ENCODE results near the gene VSIR. TPM values are rescaled to one million over a fixed set of nuclear protein-coding genes. Genes with fewer than 3 reads are reported as not detected.

VSIR gene
- total RNA-seq, 1 donor from 2014 or later = 21.4 TPM

DNA sequence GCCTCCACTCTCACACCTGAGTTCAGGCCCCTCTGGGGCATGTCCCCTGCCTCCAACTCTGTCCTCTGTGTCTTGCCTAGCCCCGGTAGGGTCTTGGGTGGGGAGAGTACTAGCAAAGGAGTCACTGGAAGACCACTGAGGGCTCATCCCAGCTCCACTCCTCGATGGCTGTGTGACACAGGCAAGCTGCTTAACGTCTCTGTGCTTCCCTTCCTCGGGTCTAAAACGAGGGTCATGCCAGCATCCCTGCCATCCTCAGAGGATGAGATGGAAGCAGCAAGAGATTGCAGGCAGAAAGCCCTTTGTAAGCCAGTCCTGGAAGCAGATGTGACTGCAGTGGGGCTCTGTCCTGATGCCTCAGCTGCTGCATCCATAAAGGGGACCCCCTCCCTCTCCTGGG lies 38.5 kb downstream of the VSIR start:
- no peaks in the 10 kb centered on the region for H3K27me3 Mint-ChIP-seq
- H3K4me3 Mint-ChIP-seq = no peak overlapping the region
- ATAC-seq (ENCODE audit: low read depth) (no peak), DNase-seq (no peak)
- H3K9me3 Mint-ChIP-seq = no peaks in the 10 kb centered on the region
- H3K4me1 Mint-ChIP-seq = peaks cover 63% of the 10 kb centered on the region
- POLR2A ChIA-PET = interaction anchor here (0.6 to 1.7 kb wide), 2 partner anchors 39 to 332 kb away, joined by 4 to 6 read pairs; partner anchors contain the start of gene VSIR
- no peak overlapping the region for H3K27ac Mint-ChIP-seq
- CTCF ChIA-PET = interaction anchor here (1.3 to 1.5 kb wide), 2 partner anchors 18 to 162 kb away, joined by 3 read pairs; no protein-coding TSS in a partner anchor
- TF ChIP-seq CTCF (IDR thresholded peaks at IDR 0.05) = no peak
- no peaks in the 10 kb centered on the region for H3K36me3 Mint-ChIP-seq (ENCODE audit: low read depth)
- intact Hi-C loops (cut with micrococcal nuclease) = no loop called here

GRCh38 chr10:71731791-71732190 lies 41.5 kb downstream of the VSIR start:
- ChIA-PET CTCF (interaction anchor here (2.4 kb wide), 1 partner anchor 80 kb away, joined by 11 read pairs; no protein-coding TSS in a partner anchor), POLR2A (interaction anchor here (0.6 to 2.2 kb wide), 3 partner anchors 21 to 122 kb away, joined by 4 to 10 read pairs (median 7); no protein-coding TSS in a partner anchor)
- Mint-ChIP-seq H3K27me3 (no peaks in the 10 kb centered on the region), H3K36me3 (ENCODE audit: low read depth) (no peaks in the 10 kb centered on the region), H3K9me3 (no peaks in the 10 kb centered on the region), H3K4me3 (no peak overlapping the region), H3K4me1 (peaks cover 75% of the 10 kb centered on the region), H3K27ac (no peak overlapping the region)
- intact Hi-C loops (cut with micrococcal nuclease) = no loop called here
- ATAC-seq (ENCODE audit: low read depth) (no peak), DNase-seq (no peak)
- TF ChIP-seq CTCF (IDR thresholded peaks at IDR 0.05) = no peak

GRCh38 chr10:71729161-71729636 lies 44.1 kb downstream of the VSIR start:
- no peak for DNase-seq
- H3K27me3 Mint-ChIP-seq = no peaks in the 10 kb centered on the region
- TF ChIP-seq CTCF (IDR thresholded peaks at IDR 0.05) = no peak
- peaks cover 63% of the 10 kb centered on the region for H3K4me1 Mint-ChIP-seq
- intact Hi-C loops (cut with micrococcal nuclease) = no loop called here
- no peaks in the 10 kb centered on the region for H3K9me3 Mint-ChIP-seq
- CTCF ChIA-PET = interaction anchor here (0.9 to 3.9 kb wide), 6 partner anchors 21 to 167 kb away, joined by 3 to 26 read pairs (median 4); partner anchors contain the start of gene VSIR
- POLR2A ChIA-PET = interaction anchor here (0.8 to 6.3 kb wide), 5 partner anchors 19 to 107 kb away, joined by 3 to 79 read pairs (median 9); partner anchors contain the start of gene VSIR
- ATAC-seq (ENCODE audit: low read depth) = no peak
- H3K4me3 Mint-ChIP-seq = no peak overlapping the region
- H3K36me3 Mint-ChIP-seq (ENCODE audit: low read depth) = no peaks in the 10 kb centered on the region
- peak overlapping the region; percentile 91 for H3K27ac Mint-ChIP-seq

DNA sequence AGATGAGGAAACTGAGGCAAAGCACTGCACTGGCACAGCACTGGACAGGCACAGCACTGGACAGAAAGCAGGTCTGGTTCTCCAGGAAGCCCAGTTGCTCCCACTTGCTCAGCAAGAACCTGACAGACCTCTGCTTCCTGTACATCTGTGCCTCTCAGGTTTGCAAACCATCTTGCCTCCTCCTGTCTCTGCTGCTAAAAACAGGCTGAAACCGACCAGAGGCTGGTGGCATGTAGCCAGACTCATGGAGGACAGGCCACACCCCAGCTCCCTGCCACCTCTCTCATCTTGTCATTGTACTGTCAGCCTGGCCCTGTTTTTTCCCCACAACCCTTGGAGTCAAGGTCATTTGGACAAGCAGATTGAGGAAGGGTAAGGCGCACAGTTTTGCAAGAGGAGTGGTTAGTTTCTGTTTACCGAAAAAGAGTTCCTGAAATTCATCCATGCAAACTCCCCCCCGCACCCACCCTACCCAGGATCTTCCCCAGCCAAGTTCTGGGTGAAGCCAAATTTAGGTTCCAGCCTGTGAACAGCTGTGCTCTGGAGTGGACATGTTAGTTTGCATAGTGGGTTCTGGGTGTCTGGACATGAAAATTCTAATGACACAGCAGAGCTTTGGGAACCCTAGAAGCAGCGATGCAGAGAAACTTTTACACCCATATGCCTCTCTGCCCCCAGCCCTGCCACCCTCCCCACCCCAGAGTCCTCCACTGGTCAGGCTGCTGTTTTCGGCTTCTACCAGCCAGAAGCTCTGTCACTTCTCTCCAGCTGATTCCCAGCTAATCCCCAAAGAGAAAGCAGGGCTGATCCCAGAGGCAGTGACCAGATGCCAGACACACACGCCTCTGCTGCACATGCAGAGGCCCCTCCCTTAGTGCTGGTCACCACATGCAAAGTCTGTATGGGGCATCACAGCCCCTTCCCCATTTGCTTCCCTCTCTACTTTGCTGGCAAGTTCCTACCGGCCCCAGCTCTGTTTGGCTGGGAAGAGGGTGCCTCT lies 45.3 kb downstream of the VSIR start:
- Mint-ChIP-seq H3K36me3 (ENCODE audit: low read depth) (no peaks in the 10 kb centered on the region), H3K9me3 (no peaks in the 10 kb centered on the region), H3K4me1 (peaks cover 54% of the 10 kb centered on the region), H3K4me3 (peak overlapping the region; percentile 64), H3K27ac (peak overlapping the region; percentile 91), H3K27me3 (no peaks in the 10 kb centered on the region)
- ATAC-seq (ENCODE audit: low read depth) (peak; percentile 64), DNase-seq (no peak)
- POLR2A ChIA-PET = interaction anchor here (0.7 to 6.3 kb wide), 13 partner anchors 9 to 123 kb away, joined by 3 to 79 read pairs (median 4); partner anchors contain the start of genes PSAP and VSIR
- no peak for TF ChIP-seq CTCF (IDR thresholded peaks at IDR 0.05)
- CTCF ChIA-PET = interaction anchor here (1.0 to 3.9 kb wide), 6 partner anchors 20 to 168 kb away, joined by 3 to 26 read pairs (median 4); partner anchors contain the start of gene VSIR
- intact Hi-C loops (cut with micrococcal nuclease) = loop anchor here (1.0 to 2.0 kb wide), 6 partner anchors 15 to 169 kb away; partner anchors contain the start of gene VSIR

Measured in activated B cell treated with CpG ODN at 0.5 μM for 24 hours (primary cell).